GM21723 (cell line): ENCODE results near the gene ZIM2.

Experiments
- ATAC-seq: cut with Tn5 transposase; IDR thresholded peaks from one replicate; pipeline ENCODE4 v1.9.1; 2021; ENCODE audit warnings: mild to moderate bottlenecking, moderate library complexity; ENCODE audit not compliant: unreplicated experiment

The ZIM2 gene

GRCh38 chr19:56839652-56840450, 675 bp downstream of the ZIM2 start:
- ATAC-seq = no peak

DNA sequence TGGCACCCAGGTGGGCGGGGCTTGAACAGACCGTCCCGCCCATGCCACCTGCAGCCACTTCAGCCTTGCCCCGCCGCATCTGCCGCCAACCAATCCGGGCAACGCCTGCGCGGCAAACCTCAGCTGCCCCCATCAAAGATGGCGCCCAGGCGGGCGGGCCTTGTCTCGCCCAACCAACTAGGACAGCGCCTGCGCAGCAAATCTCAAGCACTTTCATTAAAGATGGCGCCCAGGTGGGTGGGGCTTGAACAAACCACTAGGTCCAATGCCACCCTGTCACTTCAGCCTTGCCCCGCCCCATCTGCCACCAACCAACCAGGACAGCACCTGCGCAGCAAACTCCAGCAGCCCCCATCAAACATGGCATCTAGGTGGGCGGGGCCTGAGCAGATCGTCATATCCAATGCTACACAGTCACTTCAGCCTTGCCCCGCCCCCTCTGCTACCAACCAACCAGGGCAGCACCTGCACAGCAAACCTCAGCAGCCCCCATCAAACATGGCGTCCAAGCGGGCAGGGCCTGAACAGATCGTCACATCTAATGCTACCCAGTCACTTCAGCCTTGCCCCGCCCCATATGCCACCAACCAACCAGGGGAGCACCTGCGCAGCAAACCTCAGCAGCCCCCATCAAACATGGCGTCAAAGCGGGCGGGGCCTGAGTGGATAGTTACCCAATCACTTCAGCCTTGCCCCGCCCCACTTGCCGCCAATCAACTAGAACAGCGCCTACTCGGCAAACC, 1.4 kb downstream of the ZIM2 start:
- ATAC-seq = no peak

GRCh38 chr19:56838024-56838908, 2.3 kb downstream of the ZIM2 start:
- ATAC-seq = no peak

- no peak for ATAC-seq
Measured at GRCh38 chr19:56837492-56838023, 3.0 kb downstream of the ZIM2 start.

- no peak for ATAC-seq
Measured at GRCh38 chr19:56837004-56837403, 3.5 kb downstream of the ZIM2 start.

- no peak for ATAC-seq
Measured at GRCh38 chr19:56836059-56836458, 4.5 kb downstream of the ZIM2 start.

GRCh38 chr19:56835401-56835800, 5.1 kb downstream of the ZIM2 start:
- no peak for ATAC-seq

DNA sequence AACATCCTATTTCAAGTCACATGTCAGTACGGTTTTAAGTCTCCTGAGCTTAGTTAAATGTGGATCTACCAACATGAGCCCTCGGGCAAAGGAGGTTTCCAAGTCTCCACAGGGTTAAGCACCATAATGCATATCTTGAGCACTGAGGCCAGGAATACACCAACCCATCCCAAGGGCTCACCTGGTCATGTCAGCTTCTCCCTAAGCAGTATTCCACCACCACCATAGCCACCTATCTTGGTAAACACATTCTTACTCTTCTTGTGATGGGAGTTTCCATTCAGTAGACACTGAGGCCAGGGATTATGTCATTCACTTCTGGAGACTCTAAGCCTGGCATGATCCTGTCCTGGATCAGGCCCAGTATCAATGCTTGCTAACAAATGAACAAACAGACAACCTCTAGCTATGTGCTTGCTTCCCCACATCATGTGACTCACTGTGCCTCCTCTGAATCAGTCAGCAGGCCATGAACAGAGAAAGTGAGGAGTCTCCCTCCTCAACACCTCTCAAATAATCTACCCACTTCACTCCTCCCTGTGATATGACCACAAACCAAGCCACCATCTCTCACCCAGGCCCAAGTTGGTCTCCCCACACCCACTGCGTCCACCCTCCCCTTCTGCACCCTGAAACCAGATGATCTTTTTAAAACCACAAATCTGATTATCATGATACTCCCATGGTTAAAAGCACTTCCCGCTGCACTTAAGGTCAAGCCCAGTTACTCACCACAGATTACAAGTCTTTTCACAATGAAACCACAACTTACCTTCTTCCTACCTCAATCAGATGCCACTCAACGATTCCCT, 5.8 kb downstream of the ZIM2 start:
- no peak for ATAC-seq

GRCh38 chr19:56832352-56832928, 8.1 kb downstream of the ZIM2 start:
- no peak for ATAC-seq

DNA sequence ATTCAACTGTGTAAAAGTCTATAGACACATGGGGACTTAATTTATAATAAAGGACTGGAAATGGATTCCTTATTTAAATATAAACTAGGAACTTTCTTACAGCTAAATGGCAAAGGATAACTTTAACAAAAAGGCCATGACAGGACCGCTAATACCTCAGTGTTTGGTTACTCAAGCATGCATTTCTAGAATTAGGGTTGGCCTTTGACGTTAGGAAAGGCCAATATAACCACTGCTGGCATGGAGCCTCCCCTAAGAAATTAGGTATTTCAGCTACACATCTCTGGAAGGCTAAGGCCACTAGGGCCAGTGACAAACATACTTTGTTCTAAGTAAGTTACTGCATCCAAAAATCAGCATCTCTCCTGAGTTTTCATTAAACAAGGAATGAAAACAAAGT, 9.3 kb downstream of the ZIM2 start:
- no peak for ATAC-seq

- no peak for ATAC-seq
Measured at GRCh38 chr19:56829596-56829995, 10.9 kb downstream of the ZIM2 start.

- no peak for ATAC-seq
Measured at GRCh38 chr19:56827708-56828107, 12.8 kb downstream of the ZIM2 start.

DNA sequence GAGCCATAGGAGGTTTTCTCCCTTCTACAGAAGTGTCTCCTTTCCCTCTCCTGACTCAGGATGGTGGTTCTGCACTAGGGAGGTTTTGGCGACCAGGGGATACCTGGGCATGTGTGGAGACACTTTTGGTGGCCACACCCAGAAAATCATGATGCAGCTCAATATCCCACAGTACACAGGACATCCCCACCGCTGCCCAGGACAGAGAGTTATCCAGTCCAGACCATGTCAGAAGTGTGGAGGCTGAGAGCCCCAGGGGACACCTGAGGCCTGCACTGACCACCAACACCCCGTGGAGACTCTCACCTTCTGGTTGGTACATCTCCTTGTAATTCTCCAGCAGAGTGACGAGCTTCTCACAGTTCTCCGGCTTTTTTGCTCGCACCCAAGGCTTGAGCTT, 16.6 kb downstream of the ZIM2 start:
- ATAC-seq = no peak

DNA sequence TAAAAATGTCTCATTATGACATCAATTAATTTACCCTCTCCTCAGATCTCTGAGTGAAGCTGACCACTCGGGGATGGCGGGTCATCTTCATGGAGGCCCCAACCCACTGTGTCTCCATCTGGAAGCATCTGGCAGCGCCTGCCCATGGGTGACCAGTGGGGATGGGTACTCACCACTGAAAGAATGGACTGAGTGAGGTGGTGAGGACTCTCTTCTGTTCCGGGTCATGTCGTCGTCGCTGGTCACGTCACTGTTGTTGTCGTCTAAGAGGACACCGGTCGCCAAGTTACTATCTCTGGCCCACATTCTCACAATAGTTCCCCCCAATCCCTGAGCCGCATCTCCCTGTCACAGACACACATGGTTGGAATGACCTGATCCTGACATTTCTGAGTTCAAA, 17.1 kb downstream of the ZIM2 start:
- ATAC-seq = no peak

GRCh38 chr19:56822755-56823154, 17.8 kb downstream of the ZIM2 start:
- ATAC-seq = no peak

DNA sequence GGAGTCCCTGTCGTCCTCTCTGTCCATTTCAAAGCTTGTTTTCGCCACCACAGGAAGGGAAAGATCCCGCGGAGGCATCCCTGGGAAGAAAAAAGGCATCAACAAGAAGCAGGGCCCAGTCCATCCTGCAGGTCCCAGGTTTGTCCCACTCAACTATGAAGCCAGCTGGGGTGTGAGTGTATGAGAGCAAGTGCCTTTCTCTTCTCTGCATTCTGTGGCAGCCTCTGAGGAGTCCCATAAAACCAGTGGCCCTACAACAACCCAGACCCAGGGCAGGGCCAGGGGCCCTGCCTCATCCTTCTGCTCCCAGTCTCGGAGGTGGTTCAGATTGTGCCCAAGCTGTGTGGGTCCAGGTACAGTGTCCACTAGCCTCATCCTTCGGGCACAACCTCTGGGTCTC, 18.9 kb downstream of the ZIM2 start:
- ATAC-seq = no peak

DNA sequence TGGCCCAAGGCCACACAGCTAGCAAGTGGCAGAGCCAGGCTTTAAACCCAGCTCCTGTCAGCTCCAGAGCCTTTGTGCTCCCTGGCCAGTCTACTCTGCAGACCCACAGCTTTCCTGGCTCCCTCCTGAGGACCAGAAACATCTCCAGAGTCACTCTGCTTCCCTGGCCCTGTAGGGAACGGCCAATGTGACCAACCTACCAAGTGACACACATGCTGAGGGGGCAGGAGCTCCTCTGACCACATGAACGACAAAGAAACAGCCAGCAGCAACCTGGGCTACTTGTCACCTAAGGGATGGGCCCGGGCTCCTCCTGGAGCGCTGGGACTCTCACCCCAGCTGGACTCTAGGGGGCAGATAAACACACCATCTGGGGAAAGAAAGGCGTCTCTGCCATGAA, 19.3 kb downstream of the ZIM2 start:
- no peak for ATAC-seq

DNA sequence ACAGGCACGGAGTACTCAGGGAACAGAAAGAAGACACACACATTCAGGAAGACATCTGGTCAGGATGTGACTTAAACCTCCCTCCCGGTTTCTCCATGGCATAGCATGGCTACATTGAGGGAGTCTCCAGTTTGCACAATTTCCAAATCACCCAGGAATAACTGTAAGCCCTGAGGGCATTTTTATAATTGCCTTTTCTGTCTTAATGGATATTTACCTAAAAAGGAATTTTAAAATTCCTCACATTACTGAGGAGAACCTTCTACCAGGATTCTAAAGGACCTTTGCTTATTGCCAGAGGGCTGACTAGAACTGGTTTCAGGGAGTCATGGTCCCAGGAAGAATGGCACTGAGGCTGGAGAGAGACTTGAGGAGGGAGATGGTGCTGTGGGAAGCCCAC, 21.4 kb downstream of the ZIM2 start:
- ATAC-seq = no peak

DNA sequence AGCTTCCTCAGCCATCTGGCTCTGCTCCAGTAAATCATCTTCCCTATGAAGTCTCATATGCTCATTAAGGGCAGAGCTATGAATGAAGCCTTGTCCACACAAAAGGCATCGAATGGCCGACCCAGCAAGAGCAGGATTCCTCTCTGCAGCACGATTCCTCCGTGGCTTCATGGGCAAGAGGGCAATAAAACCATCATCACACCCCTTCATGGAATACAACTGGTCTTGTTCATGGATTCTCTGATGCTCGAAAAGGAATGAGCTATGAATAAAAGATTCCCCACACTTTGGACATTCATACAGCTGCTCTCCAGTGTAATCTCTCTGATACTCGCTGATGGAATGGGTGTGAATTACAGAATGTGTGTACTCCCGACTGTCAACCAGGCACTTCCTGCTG, 25.9 kb downstream of the ZIM2 start:
- ATAC-seq = no peak

DNA sequence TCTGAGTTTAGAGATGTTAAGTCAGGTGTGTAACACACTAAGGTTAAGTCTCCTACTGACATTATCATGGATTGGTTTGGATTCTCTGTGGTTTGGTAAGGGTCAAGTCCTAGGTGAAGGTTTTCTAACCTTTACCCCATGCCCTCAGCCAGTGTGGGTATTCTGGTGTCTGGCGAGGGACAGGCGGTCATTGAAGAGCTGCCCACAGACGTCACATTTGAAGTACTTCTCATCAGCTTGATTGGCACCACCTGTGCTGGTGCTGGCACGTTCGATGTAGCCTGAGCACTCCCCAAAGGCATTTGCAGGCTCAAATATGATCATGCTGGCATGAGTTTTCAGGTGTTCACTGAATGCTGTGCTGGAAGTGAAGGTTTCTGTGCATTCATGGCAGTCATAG, 27.0 kb downstream of the ZIM2 start:
- no peak for ATAC-seq
